Upper lobe of left lung (tissue), 4 donors: ENCODE results near the gene ATXN7L2.

Experiments
- CTCF ChIP-seq, 6 experiments: fragments of 450-650 bp in 4 of 6; fragments of 200-600 bp in 2 of 6; sonication (generic) in 2 of 6; IDR thresholded peaks; one replicate each; pipeline ENCODE4 v1.5.1; 2016 to 2019; ENCODE audit warnings: antibody characterized with exemption in 6 of 6
- POLR2A ChIP-seq, 4 donors: fragments of 450-650 bp; IDR thresholded peaks; one replicate each; pipeline ENCODE4 v1.5.1; 2016 to 2017; ENCODE audit warnings: antibody characterized with exemption in 4 of 4, mild to moderate bottlenecking in 2 of 4

- no peak for TF ChIP-seq POLR2A (IDR thresholded peaks at IDR 0.05)
- no peak for TF ChIP-seq CTCF (IDR thresholded peaks at IDR 0.05)
Observed at GRCh38 chr1:109441069-109441468, 42.6 kb upstream of the ATXN7L2 start.
